Tibial nerve (tissue), 4 donors: ENCODE measurements around the gene PRR22. TPM values are rescaled to one million over a fixed set of nuclear protein-coding genes. Genes with fewer than 3 reads are reported as not detected.

Experiments used
- DNase-seq, 2 donors: peaks; one replicate each; pipeline ENCODE4 v3.0.0-alpha.2; 2019; ENCODE audit warnings: low spot score in 2 of 2
- H3K27ac ChIP-seq, 4 donors: fragments of 200-600 bp; sonication (generic) in 3 of 4; one replicate each; pipeline ENCODE4 v1.5.1; 2017 to 2019; ENCODE audit warnings: mild to moderate bottlenecking in 1 of 4
- H3K27me3 ChIP-seq, 2 donors: fragments of 200-600 bp; sonication (generic) in 1 of 2; one replicate each; pipeline versions ENCODE4 v1.5.1 to v1.6.0; 2017 to 2019
- H3K36me3 ChIP-seq, 3 donors: fragments of 200-600 bp; sonication (generic); one replicate each; pipeline ENCODE4 v1.5.1; 2018 to 2019
- H3K4me1 ChIP-seq, 4 donors: fragments of 200-600 bp; sonication (generic) in 3 of 4; one replicate each; pipeline ENCODE4 v1.5.1; 2017 to 2019
- H3K4me3 ChIP-seq, 4 donors: fragments of 200-600 bp; sonication (generic) in 3 of 4; one replicate each; pipeline ENCODE4 v1.5.1; 2017 to 2019; ENCODE audit warnings: mild to moderate bottlenecking in 1 of 4, moderate library complexity in 1 of 4
- H3K9me3 ChIP-seq, 4 donors: fragments of 200-600 bp; sonication (generic) in 3 of 4; one replicate each; pipeline ENCODE4 v1.5.1; 2017 to 2019
- EP300 ChIP-seq, 2 donors: sonication (generic); formaldehyde crosslinking; IDR thresholded peaks; one replicate each; pipeline ENCODE4 v1.6.1; 2017; ENCODE audit warnings: antibody characterized with exemption in 2 of 2, mild to moderate bottlenecking in 1 of 2
- POLR2A ChIP-seq, 2 donors: fragments of 450-650 bp; IDR thresholded peaks; one replicate each; pipeline ENCODE4 v1.6.1; 2017; ENCODE audit warnings: antibody characterized with exemption in 2 of 2, mild to moderate bottlenecking in 2 of 2, moderate library complexity in 2 of 2
- WGBS, 2 donors: methylation state at CpG; one replicate each; pipeline ENCODE4 v1.1.5; 2018; 5-methylcytosine and 5-hydroxymethylcytosine counted together
- total RNA-seq, 4 donors: library from RNA; depleted of rRNA; stranded (reverse); fragments of >200 nt; gene quantifications; one replicate each; pipeline ENCODE4 v1.1.0, GENCODE V29; 2016
- TF ChIP-seq, protein P1 (sequence below), 5 experiments: fragments of 200-600 bp in 3 of 5; fragments of 450-650 bp in 2 of 5; sonication (generic) in 3 of 5; IDR thresholded peaks; one replicate each; pipeline ENCODE4 v1.5.1; 2016 to 2019; ENCODE audit warnings: antibody characterized with exemption in 5 of 5, mild to moderate bottlenecking in 3 of 5, moderate library complexity in 2 of 5

The PRR22 gene
- total RNA-seq, 4 donors from 2014 or later, result 0.66 to 6.3 (median 2.3) TPM

DNA sequence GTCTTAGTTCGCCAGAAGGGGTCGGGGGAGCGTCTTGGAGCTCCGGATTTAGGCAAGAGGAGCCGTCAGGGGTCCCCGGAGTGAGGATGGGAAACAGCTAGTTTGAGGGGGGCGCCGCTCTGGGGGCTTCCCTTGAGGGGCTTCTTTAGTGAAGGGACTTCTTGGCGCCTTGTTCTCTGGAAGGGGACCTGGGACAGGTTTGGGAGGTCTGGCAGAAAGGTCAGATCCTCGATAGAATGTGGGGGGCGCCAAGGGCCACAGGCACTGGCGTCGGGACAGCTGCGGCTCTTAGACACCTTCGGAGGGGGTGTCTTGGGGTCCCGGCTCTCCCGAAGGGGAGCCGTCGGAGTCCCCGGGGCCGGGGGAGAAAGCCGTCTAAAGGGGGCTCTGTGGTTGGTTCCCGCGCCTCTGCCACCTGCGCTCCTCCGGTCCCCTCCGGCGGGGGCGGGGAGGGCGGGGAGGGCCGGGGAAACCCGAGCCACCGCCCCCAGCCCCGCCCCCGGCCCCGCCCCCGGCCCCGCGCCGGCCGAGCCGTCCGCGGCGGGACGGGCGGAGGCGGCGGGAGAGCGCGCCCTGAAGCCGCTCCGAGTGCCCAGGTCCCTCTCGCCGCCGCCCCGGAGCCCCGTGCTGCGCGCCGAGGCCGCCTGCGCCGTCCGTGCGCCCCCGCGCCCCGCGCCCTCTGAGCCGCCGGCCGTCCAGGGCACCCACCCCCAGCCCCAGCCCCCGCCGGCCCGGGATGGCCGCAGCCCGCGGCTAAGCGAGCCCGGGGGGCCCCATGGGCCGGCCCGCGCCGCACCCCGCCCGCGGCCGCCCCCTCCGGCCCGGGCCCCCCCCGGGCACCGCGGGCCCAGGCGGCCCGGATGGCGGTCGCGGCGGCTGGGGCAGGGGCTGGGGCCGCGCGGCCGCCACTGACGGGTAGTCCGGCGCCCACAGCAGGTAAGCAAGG is 20.2 kb upstream of the PRR22 start, which contains the start of gene NRTN:
TSS of gene NRTN (plus strand) at position 552 of the 946 bp plus-strand sequence. CDS start 19,099 bp downstream, outside the sequence.
- TF ChIP-seq EP300 (IDR thresholded peaks at IDR 0.05) (no peak), POLR2A (IDR thresholded peaks at IDR 0.05) (no peak)
- TF ChIP-seq, protein P1, sequence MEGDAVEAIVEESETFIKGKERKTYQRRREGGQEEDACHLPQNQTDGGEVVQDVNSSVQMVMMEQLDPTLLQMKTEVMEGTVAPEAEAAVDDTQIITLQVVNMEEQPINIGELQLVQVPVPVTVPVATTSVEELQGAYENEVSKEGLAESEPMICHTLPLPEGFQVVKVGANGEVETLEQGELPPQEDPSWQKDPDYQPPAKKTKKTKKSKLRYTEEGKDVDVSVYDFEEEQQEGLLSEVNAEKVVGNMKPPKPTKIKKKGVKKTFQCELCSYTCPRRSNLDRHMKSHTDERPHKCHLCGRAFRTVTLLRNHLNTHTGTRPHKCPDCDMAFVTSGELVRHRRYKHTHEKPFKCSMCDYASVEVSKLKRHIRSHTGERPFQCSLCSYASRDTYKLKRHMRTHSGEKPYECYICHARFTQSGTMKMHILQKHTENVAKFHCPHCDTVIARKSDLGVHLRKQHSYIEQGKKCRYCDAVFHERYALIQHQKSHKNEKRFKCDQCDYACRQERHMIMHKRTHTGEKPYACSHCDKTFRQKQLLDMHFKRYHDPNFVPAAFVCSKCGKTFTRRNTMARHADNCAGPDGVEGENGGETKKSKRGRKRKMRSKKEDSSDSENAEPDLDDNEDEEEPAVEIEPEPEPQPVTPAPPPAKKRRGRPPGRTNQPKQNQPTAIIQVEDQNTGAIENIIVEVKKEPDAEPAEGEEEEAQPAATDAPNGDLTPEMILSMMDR (IDR thresholded peaks at IDR 0.05), result no peak
- WGBS, 2 donors, result 3 to 4% methylated on average over 22 to 40 of the region's 107 CpGs
- Histone ChIP-seq H3K36me3 (no peaks in the 10 kb centered on the region), H3K9me3 (no peaks in the 10 kb centered on the region), H3K27me3 (peaks cover 3 to 71% of the 10 kb centered on the region in 2 donors), H3K4me3 (peak within 1 kb of the TSS in 3 of 4 donors; percentile 9 to 34 (median 12)), H3K27ac (no peak within 1 kb of the TSS), H3K4me1 (peaks cover 0 to 40% (median 7%) of the 10 kb centered on the region in 4 donors)
- DNase-seq, result no peak

DNA sequence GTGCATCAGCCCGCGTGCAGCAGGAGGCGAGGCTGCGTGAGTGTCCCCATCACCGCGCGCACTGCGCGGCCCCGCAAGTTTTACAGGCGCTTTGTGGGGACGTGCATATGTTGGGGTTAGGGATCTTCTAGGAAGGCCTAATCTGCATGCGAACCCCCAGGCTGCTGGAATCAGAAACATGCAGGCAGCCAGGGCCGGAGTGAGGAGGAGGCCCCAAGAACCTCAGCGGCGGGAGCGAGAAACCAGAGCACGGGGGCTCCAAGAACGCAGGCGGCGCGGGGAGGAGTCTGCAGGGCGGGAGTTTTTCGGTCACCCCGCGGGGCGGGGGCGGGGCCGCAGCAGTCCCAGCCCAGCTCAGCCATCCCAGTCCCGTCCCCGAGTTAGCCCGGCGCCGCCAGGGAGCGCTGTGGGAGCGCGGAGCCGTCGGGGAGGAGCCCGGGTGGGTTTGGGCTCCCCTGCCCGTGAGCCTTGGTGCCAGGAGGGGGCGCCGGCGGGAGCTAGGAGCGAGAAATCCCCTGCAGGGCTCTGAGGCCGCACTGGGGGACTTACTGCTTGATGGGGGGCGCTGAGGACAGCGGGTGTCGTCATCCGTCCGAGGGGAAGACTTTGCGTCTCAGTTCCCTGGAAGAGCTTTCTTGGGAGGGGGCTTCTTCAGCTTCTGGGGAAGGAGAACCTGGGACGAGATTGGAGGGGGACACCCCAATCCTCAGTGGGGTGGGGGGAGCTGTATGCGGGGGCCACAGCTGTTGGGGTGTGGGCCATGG is 19.4 kb upstream of the PRR22 start:
- Histone ChIP-seq H3K4me1 (peaks cover 0 to 41% (median 7%) of the 10 kb centered on the region in 4 donors), H3K36me3 (no peaks in the 10 kb centered on the region), H3K27ac (no peak overlapping the region), H3K9me3 (no peaks in the 10 kb centered on the region), H3K4me3 (peak overlapping the region in 2 of 4 donors; percentile 12 to 34), H3K27me3 (peaks cover 3 to 79% of the 10 kb centered on the region in 2 donors)
- WGBS, 2 donors, result 1 to 4% methylated on average over 29 to 35 of the region's 54 CpGs
- peak; percentile 38 to 63 for DNase-seq
- no peak for TF ChIP-seq EP300 (IDR thresholded peaks at IDR 0.05)
- no peak for TF ChIP-seq POLR2A (IDR thresholded peaks at IDR 0.05)
- TF ChIP-seq, protein P1 (IDR thresholded peaks at IDR 0.05), result peak; percentile 79 to 85 (median 81)

DNA sequence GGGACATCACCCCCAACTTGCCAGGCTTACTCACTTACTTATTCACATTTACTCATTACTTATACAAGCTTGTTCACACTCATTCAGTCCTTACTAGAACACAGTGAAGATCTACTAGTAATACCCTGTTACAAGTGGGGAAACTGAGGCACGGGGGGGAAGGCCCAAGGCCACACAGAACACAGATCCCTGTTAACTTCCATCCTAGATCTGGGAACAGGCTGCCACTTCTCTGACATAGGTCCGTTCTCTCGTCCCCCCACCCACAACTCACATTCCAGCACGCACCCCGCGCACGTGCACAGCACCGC is 18.9 kb upstream of the PRR22 start:
- peaks cover 0 to 41% (median 7%) of the 10 kb centered on the region in 4 donors for H3K4me1 ChIP-seq
- H3K9me3 ChIP-seq, result no peaks in the 10 kb centered on the region
- WGBS, 2 donors, result 2 to 14% methylated on average over 8 of the region's 8 CpGs
- TF ChIP-seq EP300 (IDR thresholded peaks at IDR 0.05), result no peak
- TF ChIP-seq POLR2A (IDR thresholded peaks at IDR 0.05), result no peak
- TF ChIP-seq, protein P1 (IDR thresholded peaks at IDR 0.05), result no peak
- no peak for DNase-seq
- peak overlapping the region in 1 of 4 donors; percentile 34 for H3K4me3 ChIP-seq
- peaks cover 3 to 81% of the 10 kb centered on the region in 2 donors for H3K27me3 ChIP-seq
- H3K27ac ChIP-seq, result no peak overlapping the region
- H3K36me3 ChIP-seq, result no peaks in the 10 kb centered on the region

DNA sequence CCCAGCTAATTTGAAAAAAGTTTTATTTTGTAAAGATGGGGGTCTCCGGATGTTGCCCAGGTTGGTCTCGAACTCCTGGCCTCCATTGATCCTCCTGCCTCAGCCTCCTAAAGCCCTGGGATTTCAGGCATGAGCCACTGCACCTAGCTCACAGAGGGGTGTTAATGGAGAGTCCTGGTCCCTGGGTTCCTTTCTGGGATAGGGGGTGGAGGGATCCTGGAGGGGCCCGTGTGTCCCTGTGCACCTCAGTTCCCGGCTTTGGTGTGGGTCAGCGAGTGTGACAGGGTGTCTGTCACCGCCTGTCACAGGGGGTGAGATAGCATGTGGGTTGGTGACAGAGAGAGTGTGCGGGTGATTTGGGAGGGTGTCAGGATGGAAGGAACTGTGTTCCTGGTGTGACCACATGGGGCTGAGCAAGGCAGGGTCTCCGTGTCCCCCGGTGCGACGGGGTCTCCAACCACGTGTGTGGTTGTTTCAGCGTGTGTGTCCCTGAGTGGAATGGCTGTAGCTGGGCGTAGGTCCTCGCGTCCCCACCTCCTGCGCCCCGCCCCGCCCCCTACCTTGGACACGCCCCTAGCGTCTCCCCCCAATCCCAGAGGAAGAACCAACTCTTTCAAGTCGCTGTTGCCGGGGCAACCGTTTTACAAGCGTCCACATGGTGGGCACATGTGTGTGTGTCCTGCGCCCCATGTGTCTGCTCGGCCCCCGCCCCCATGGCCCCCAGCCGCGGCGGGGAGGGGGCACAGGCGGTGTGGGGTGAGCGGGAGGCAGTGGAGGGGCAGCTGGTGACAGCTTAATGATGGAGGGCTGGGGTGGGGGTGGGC is 17.5 kb upstream of the PRR22 start:
- Histone ChIP-seq H3K36me3 (no peaks in the 10 kb centered on the region), H3K4me1 (peaks cover 0 to 41% (median 7%) of the 10 kb centered on the region in 4 donors), H3K27me3 (peaks cover 3 to 78% of the 10 kb centered on the region in 2 donors), H3K9me3 (no peaks in the 10 kb centered on the region), H3K27ac (no peak overlapping the region), H3K4me3 (no peak overlapping the region)
- TF ChIP-seq, protein P1 (IDR thresholded peaks at IDR 0.05), result no peak
- TF ChIP-seq EP300 (IDR thresholded peaks at IDR 0.05) (no peak), POLR2A (IDR thresholded peaks at IDR 0.05) (no peak)
- no peak for DNase-seq
- WGBS, 2 donors, result 13 to 25% methylated on average over 16 to 33 of the region's 33 CpGs
